Keratinocyte (primary cell): ENCODE data around the gene CLNK.

Experiments
- EZH2 ChIP-seq: IDR thresholded peaks from one replicate; pipeline ENCODE4 v1.6.1; 2012; ENCODE audit warnings: inconsistent platforms, mild to moderate bottlenecking, low read length, moderate library complexity
- TF ChIP-seq, protein P1 (sequence below), 3 experiments: IDR thresholded peaks in 1 of 3; conservative IDR thresholded peaks in 1 of 3; optimal IDR thresholded peaks in 1 of 3; 2 replicates in 2 of 3; 3 replicates in 1 of 3; pipeline versions ENCODE3 to v1.5.1; 2011; ENCODE audit warnings: low read length in 3 of 3, mild to moderate bottlenecking in 3 of 3, moderate library complexity in 2 of 3, control low read depth in 1 of 3, inconsistent platforms in 1 of 3; ENCODE audit not compliant: insufficient read depth in 2 of 3; ENCODE audit errors: extremely low read depth in 1 of 3

DNA sequence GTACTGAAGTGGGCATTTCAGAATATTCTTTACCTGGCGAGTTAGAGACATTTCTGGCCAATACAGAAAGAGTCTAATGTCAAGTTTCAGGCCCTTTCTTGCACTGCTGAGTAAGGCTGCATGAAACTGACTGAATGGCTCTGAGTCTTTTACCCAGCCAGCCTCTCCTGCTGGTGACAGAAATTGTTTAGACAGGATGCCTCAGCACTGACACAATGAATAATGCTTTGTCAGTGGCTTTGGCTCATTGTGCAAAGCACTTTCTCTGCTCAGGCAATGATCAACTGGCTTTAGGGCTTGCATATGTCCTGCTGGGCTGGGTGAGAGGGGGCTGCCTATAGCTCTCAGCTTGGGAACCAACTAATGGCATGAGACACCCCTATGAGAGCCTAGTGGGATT lies 45.5 kb downstream of the CLNK start:
- TF ChIP-seq, protein P1, sequence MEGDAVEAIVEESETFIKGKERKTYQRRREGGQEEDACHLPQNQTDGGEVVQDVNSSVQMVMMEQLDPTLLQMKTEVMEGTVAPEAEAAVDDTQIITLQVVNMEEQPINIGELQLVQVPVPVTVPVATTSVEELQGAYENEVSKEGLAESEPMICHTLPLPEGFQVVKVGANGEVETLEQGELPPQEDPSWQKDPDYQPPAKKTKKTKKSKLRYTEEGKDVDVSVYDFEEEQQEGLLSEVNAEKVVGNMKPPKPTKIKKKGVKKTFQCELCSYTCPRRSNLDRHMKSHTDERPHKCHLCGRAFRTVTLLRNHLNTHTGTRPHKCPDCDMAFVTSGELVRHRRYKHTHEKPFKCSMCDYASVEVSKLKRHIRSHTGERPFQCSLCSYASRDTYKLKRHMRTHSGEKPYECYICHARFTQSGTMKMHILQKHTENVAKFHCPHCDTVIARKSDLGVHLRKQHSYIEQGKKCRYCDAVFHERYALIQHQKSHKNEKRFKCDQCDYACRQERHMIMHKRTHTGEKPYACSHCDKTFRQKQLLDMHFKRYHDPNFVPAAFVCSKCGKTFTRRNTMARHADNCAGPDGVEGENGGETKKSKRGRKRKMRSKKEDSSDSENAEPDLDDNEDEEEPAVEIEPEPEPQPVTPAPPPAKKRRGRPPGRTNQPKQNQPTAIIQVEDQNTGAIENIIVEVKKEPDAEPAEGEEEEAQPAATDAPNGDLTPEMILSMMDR (optimal IDR thresholded peaks at IDR 0.05 in 1 of 3, IDR thresholded peaks at IDR 0.05 in 1 of 3, conservative IDR thresholded peaks at IDR 0.05 in 1 of 3; ENCODE audit: extremely low read depth in 1 of 3, insufficient read depth in 2 of 3, low read length in 3 of 3): no peak
- TF ChIP-seq EZH2: no peak
